Adrenal gland (tissue), 5 donors: ENCODE results near the gene ETNK2.

Experiments
- POLR2A ChIP-seq, 2 donors: fragments of 450-650 bp; IDR thresholded peaks; one replicate each; pipeline ENCODE4 v1.6.1; 2017; ENCODE audit warnings: antibody characterized with exemption in 2 of 2, mild to moderate bottlenecking in 2 of 2, moderate library complexity in 1 of 2
- TF ChIP-seq, protein P1 (sequence below), 6 experiments: fragments of 450-650 bp in 4 of 6; fragments of 200-600 bp in 2 of 6; sonication (generic) in 1 of 6; IDR thresholded peaks; 1 replicate in 5 of 6; 2 replicates in 1 of 6; pipeline versions ENCODE4 v1.5.1 to v1.8.0; 2016 to 2021; ENCODE audit warnings: antibody characterized with exemption in 6 of 6, mild to moderate bottlenecking in 2 of 6, moderate library complexity in 1 of 6
- donor health status: DM: no; HTN: no; CAD: no.

GRCh38 chr1:204088596-204088995 lies 63.2 kb downstream of the ETNK2 start:
- TF ChIP-seq, protein P1, sequence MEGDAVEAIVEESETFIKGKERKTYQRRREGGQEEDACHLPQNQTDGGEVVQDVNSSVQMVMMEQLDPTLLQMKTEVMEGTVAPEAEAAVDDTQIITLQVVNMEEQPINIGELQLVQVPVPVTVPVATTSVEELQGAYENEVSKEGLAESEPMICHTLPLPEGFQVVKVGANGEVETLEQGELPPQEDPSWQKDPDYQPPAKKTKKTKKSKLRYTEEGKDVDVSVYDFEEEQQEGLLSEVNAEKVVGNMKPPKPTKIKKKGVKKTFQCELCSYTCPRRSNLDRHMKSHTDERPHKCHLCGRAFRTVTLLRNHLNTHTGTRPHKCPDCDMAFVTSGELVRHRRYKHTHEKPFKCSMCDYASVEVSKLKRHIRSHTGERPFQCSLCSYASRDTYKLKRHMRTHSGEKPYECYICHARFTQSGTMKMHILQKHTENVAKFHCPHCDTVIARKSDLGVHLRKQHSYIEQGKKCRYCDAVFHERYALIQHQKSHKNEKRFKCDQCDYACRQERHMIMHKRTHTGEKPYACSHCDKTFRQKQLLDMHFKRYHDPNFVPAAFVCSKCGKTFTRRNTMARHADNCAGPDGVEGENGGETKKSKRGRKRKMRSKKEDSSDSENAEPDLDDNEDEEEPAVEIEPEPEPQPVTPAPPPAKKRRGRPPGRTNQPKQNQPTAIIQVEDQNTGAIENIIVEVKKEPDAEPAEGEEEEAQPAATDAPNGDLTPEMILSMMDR (IDR thresholded peaks at IDR 0.05) = no peak
- TF ChIP-seq POLR2A (IDR thresholded peaks at IDR 0.05) = no peak
